HEK293 (cell line): ENCODE data around the gene CKM.

ENCODE experiments used
- CTCF ChIA-PET: fragments of 350-600 bp; formaldehyde crosslinking; extraction: SDS; loops from one replicate; lab custom pipeline; 2021; ENCODE audit warnings: antibody characterized with exemption; lab: Yijun Ruan, JAX
- POLR2A ChIA-PET: fragments of 300-600 bp; formaldehyde crosslinking; extraction: SDS; loops from one replicate; lab custom pipeline; 2020; ENCODE audit warnings: antibody characterized with exemption, inconsistent platforms; lab: Yijun Ruan, JAX
- H3K27ac ChIP-seq: fragments of 200-500 bp; sonication (Bioruptor generic); 2 replicates; pipeline ENCODE4 v1.5.1; 2014; ENCODE audit warnings: low read depth, low read length, control low read depth, inconsistent platforms; ENCODE audit errors: extremely low read depth
- H3K36me3 ChIP-seq, 2 experiments: fragments of 200-500 bp in 1 of 2; sonication (Bioruptor generic) in 1 of 2; 1 replicate in 1 of 2; 2 replicates in 1 of 2; pipeline ENCODE4 v1.5.1; 2014 to 2017; ENCODE audit warnings: inconsistent platforms in 2 of 2, low read length in 2 of 2; ENCODE audit not compliant: control insufficient read depth in 2 of 2, insufficient read depth in 1 of 2
- H3K4me1 ChIP-seq: fragments of 200-500 bp; sonication (Bioruptor generic); 2 replicates; pipeline ENCODE4 v1.5.1; 2014; ENCODE audit warnings: mild to moderate bottlenecking, low read length, inconsistent platforms; ENCODE audit not compliant: control insufficient read depth, insufficient read depth
- H3K4me3 ChIP-seq: 2 replicates; pipeline ENCODE4 v1.5.1; 2011; ENCODE audit warnings: low read depth, mild to moderate bottlenecking, control low read depth, low read length, moderate library complexity
- H3K9me3 ChIP-seq: fragments of 200-500 bp; sonication (Bioruptor generic); 2 replicates; pipeline ENCODE4 v1.5.1; 2014; ENCODE audit warnings: low read depth, low read length, inconsistent platforms; ENCODE audit not compliant: control insufficient read depth, insufficient read depth
- GLIS1 ChIP-seq: fragments of 450-650 bp; formaldehyde crosslinking; IDR thresholded peaks from 2 replicates; pipeline ENCODE4 v1.5.1; 2016; ENCODE audit warnings: missing biosample characterization, missing genetic modification characterization
- MEIS1 ChIP-seq: sonication (generic); formaldehyde crosslinking; IDR thresholded peaks from 2 replicates; pipeline ENCODE4 v1.8.1; 2022; ENCODE audit warnings: missing genetic modification reagents, mild to moderate bottlenecking, borderline replicate concordance
- MYNN ChIP-seq: fragments of 450-650 bp; formaldehyde crosslinking; IDR thresholded peaks from 2 replicates; pipeline ENCODE4 v1.5.1; 2016; ENCODE audit warnings: missing biosample characterization, missing genetic modification characterization, borderline replicate concordance
- SALL2 ChIP-seq: fragments of 450-650 bp; formaldehyde crosslinking; IDR thresholded peaks from 2 replicates; pipeline ENCODE4 v1.5.0; 2017; ENCODE audit warnings: missing biosample characterization, mild to moderate bottlenecking, missing genetic modification characterization, borderline replicate concordance
- SP7 ChIP-seq: fragments of 450-650 bp; formaldehyde crosslinking; IDR thresholded peaks from 2 replicates; pipeline ENCODE4 v1.5.1; 2016; ENCODE audit warnings: missing biosample characterization, missing genetic modification characterization
- ZBTB7A ChIP-seq: fragments of 450-650 bp; formaldehyde crosslinking; IDR thresholded peaks from 2 replicates; pipeline ENCODE4 v1.5.1; 2016; ENCODE audit warnings: low read depth, missing biosample characterization, missing genetic modification characterization
- ZNF274 ChIP-seq, 2 experiments: fragments of 200-500 bp in 1 of 2; fragments of 450-650 bp in 1 of 2; sonication (Bioruptor generic) in 1 of 2; formaldehyde crosslinking in 1 of 2; IDR thresholded peaks; 2 replicates each; pipeline versions ENCODE4 v1.5.1 to v1.6.1; 2014 to 2016; ENCODE audit warnings: borderline replicate concordance in 1 of 2, inconsistent platforms in 1 of 2, low read length in 1 of 2, missing biosample characterization in 1 of 2, missing genetic modification characterization in 1 of 2
- ZNF621 ChIP-seq: fragments of 450-650 bp; formaldehyde crosslinking; IDR thresholded peaks from 2 replicates; pipeline ENCODE4 v1.5.1; 2017; ENCODE audit warnings: missing biosample characterization, missing genetic modification characterization
- ZNF830 ChIP-seq: fragments of 450-650 bp; IDR thresholded peaks from 2 replicates; pipeline ENCODE4 v1.5.0; 2018; ENCODE audit warnings: missing biosample characterization, missing genetic modification characterization, low read depth, mild to moderate bottlenecking, moderate library complexity
- TF ChIP-seq, protein P1 (sequence below): fragments of 450-650 bp; formaldehyde crosslinking; conservative IDR thresholded peaks from 2 replicates; pipeline ENCODE4 v1.5.1; 2016; ENCODE audit warnings: low read depth, missing biosample characterization, missing genetic modification characterization
- TF ChIP-seq, protein P2 (sequence below): fragments of 450-650 bp; formaldehyde crosslinking; IDR thresholded peaks from 2 replicates; pipeline ENCODE4 v1.5.1; 2016; ENCODE audit warnings: missing biosample characterization, missing genetic modification characterization, borderline replicate concordance

CKM gene

DNA sequence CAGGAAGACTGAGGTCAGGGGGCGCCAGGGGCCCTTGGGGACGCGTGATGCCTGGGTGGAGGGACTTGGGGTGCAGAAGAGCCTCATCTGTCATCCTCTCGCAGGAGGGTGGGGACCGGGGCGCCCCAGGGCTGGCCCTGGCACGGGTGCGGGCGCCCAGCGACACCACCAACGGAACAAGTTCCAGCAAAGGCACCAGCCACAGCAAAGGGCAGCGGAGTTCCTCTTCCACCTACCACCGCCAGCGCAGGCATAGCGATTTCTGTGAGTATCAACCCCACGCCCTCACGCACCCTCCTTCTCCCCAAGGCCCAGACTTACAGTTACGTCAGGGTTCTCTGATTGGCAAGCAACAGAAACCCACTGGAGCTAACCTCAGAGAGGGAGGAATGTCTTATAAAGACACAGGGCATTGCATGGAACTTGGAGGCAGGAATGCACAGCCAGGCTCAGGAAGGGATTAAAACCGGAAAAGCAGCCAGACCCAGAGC is 42.2 kb downstream of the CKM start:
- ChIA-PET CTCF (interaction anchor here (0.6 kb wide), 1 partner anchor 871 kb away, joined by 3 read pairs; no protein-coding TSS in a partner anchor), POLR2A (interaction anchor here (0.6 kb wide), 1 partner anchor 23 kb away, joined by 5 read pairs; no protein-coding TSS in a partner anchor)
- H3K36me3 ChIP-seq: peaks cover 55 to 78% of the 10 kb centered on the region in 2 experiments
- H3K4me3 ChIP-seq: no peak overlapping the region
- TF ChIP-seq ZBTB7A (tag by site-specific recombination) (no peak), ZNF274 (IDR thresholded peaks at IDR 0.05; ENCODE audit: low read length) (no peak), ZNF274 (tag by site-specific recombination; IDR thresholded peaks at IDR 0.05; ENCODE audit: borderline replicate concordance) (no peak)
- TF ChIP-seq, protein P1, sequence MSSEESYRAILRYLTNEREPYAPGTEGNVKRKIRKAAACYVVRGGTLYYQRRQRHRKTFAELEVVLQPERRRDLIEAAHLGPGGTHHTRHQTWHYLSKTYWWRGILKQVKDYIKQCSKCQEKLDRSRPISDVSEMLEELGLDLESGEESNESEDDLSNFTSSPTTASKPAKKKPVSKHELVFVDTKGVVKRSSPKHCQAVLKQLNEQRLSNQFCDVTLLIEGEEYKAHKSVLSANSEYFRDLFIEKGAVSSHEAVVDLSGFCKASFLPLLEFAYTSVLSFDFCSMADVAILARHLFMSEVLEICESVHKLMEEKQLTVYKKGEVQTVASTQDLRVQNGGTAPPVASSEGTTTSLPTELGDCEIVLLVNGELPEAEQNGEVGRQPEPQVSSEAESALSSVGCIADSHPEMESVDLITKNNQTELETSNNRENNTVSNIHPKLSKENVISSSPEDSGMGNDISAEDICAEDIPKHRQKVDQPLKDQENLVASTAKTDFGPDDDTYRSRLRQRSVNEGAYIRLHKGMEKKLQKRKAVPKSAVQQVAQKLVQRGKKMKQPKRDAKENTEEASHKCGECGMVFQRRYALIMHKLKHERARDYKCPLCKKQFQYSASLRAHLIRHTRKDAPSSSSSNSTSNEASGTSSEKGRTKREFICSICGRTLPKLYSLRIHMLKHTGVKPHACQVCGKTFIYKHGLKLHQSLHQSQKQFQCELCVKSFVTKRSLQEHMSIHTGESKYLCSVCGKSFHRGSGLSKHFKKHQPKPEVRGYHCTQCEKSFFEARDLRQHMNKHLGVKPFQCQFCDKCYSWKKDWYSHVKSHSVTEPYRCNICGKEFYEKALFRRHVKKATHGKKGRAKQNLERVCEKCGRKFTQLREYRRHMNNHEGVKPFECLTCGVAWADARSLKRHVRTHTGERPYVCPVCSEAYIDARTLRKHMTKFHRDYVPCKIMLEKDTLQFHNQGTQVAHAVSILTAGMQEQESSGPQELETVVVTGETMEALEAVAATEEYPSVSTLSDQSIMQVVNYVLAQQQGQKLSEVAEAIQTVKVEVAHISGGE (tag by site-specific recombination): no peak
- TF ChIP-seq, protein P2, sequence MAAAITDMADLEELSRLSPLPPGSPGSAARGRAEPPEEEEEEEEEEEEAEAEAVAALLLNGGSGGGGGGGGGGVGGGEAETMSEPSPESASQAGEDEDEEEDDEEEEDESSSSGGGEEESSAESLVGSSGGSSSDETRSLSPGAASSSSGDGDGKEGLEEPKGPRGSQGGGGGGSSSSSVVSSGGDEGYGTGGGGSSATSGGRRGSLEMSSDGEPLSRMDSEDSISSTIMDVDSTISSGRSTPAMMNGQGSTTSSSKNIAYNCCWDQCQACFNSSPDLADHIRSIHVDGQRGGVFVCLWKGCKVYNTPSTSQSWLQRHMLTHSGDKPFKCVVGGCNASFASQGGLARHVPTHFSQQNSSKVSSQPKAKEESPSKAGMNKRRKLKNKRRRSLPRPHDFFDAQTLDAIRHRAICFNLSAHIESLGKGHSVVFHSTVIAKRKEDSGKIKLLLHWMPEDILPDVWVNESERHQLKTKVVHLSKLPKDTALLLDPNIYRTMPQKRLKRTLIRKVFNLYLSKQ (tag by site-specific recombination): no peak
- no peak overlapping the region for H3K27ac ChIP-seq
- no peaks in the 10 kb centered on the region for H3K9me3 ChIP-seq
- H3K4me1 ChIP-seq: peaks cover 9% of the 10 kb centered on the region

DNA sequence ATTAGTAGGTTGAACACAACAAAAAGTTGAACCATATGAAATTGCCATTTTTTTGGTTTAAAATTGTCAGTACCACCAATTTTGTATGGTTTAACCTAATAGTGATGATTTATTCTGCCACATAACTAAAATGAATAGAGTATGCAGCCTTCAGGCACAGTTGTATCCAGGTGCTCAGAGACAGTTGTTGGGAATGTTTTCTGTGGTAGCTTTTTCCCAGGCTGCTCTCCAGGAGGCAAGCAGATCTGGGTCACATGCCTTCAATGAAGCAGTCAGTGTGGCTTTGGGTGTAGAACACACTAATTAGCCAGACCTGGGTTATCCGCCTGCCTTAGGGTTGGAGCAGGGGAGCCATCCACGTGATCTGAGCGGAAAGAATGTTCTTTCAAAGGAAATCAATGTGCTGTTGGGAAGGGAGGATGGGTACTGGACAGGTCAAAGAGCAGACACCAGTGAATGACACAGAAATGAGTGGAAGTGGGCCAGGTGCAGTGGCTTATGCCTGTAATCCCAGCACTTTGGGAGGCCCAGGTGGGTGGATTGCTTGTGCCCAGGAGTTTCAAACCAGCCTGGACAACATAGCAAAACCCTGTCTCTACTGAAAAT is 43.0 kb downstream of the CKM start:
- ChIA-PET CTCF (interaction anchor here (0.6 kb wide), 1 partner anchor 204 kb away, joined by 3 read pairs; no protein-coding TSS in a partner anchor), POLR2A (no interaction called here)
- Histone ChIP-seq H3K36me3 (peaks cover 61 to 80% of the 10 kb centered on the region in 2 experiments), H3K4me1 (peaks cover 13% of the 10 kb centered on the region), H3K27ac (no peak overlapping the region), H3K9me3 (no peaks in the 10 kb centered on the region), H3K4me3 (no peak overlapping the region)
- peak; percentile 34; the same call in 1 of the 2 replicates for TF ChIP-seq GLIS1 (tag by site-specific recombination)
- TF ChIP-seq SP7 (tag by site-specific recombination): no peak

DNA sequence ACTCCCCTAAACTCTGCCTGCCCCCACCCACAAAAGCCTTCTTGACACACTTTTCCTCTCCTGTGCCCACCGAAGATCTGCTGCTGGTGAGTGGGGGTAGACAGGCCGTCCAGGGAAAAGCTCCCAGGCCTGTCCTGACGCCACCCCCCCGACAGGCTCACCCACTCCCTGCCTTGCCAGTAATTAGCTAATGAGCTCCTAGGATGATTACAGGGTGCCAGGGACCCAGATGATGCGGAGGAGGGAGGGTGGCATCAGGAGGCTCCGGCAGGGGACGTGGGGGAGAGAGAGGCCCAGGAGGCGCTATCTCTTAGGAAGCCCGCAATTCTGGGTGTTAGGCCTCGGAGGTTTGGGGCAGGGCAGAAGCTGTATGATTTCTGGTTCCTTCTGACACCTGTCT is 44.6 kb downstream of the CKM start:
- H3K4me1 ChIP-seq: peaks cover 13% of the 10 kb centered on the region
- no peaks in the 10 kb centered on the region for H3K9me3 ChIP-seq
- peaks cover 59 to 86% of the 10 kb centered on the region in 2 experiments for H3K36me3 ChIP-seq
- no peak overlapping the region for H3K27ac ChIP-seq
- ChIA-PET POLR2A (interaction anchor here (0.6 kb wide), 1 partner anchor 239 kb away, joined by 4 read pairs; no protein-coding TSS in a partner anchor), CTCF (interaction anchor here (0.7 to 1.1 kb wide), 3 partner anchors 61 to 521 kb away, joined by 3 read pairs; no protein-coding TSS in a partner anchor)
- no peak overlapping the region for H3K4me3 ChIP-seq
- TF ChIP-seq MEIS1 (CRISPR knock-in tag): no peak
- TF ChIP-seq ZNF830 (tag by site-specific recombination): no peak
- TF ChIP-seq SALL2 (tag by site-specific recombination): no peak
- no peak for TF ChIP-seq ZNF621
- TF ChIP-seq MYNN: no peak
- TF ChIP-seq, all 188 proteins: peak for 0
